ENCODE results near the gene AGBL1.

Gene AGBL1

DNA sequence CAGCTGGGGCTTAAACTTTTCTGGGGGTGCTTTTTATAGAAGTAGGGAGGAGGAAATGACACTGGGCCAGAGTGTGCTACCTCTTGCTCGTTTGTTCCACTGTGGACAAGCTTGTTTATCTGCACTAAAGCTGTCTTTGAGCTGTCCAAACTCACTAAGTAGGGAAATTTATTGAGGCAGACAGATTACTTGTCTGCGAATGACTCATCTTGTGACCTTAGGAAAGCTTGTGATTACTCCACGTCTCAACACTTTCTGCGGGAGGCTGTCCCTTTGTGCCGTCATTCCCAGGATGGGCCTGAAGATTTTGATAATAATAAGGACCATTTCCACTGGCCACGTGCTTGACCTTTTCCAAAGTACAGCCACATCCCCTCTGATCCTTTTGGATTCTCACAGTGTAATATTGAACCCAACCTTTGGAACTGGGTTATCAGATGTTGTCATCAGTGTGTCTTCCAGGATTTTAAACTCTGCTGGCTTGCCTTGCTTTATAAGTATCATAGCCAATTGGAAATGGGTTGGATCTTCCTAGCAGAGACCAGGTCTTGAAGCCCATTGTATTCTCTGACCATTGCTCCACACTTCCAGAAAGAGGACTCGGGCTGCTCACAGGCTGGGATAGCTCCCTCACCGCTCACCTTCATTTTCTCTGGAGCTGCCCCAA, 84.7 kb downstream of the AGBL1 start:
- Histone ChIP-seq H3K9ac (ENCODE audit: low read depth, low read length) (no peak overlapping the region), H3K4me3 (ENCODE audit: low read depth in 1 of 2, low read length in 2 of 2) (no peak overlapping the region), H3K4me1 (ENCODE audit: insufficient read depth, low read length) (no peaks in the 10 kb centered on the region), H4K20me1 (ENCODE audit: insufficient read depth, low read length) (no peaks in the 10 kb centered on the region), H3K36me3 (ENCODE audit: insufficient read depth, low read length) (no peaks in the 10 kb centered on the region), H2AFZ (ENCODE audit: low read depth, low read length) (no peak overlapping the region), H3K4me2 (ENCODE audit: insufficient read depth, low read length) (no peak overlapping the region), H3K9me3 (ENCODE audit: insufficient read depth, low read length, severe bottlenecking) (no peaks in the 10 kb centered on the region), H3K79me2 (ENCODE audit: insufficient read depth, low read length) (no peaks in the 10 kb centered on the region), H3K27me3 (ENCODE audit: insufficient read depth, low read length, poor library complexity) (no peaks in the 10 kb centered on the region), H3K27ac (ENCODE audit: low read length) (no peak overlapping the region)
- DNase-seq (no peak), ATAC-seq (ENCODE audit: insufficient read depth, low read depth) (no peak)
- TF ChIP-seq EZH2 (IDR thresholded peaks at IDR 0.05; ENCODE audit: borderline replicate concordance, low read depth, low read length, severe bottlenecking) = no peak
- TF ChIP-seq, protein P1, sequence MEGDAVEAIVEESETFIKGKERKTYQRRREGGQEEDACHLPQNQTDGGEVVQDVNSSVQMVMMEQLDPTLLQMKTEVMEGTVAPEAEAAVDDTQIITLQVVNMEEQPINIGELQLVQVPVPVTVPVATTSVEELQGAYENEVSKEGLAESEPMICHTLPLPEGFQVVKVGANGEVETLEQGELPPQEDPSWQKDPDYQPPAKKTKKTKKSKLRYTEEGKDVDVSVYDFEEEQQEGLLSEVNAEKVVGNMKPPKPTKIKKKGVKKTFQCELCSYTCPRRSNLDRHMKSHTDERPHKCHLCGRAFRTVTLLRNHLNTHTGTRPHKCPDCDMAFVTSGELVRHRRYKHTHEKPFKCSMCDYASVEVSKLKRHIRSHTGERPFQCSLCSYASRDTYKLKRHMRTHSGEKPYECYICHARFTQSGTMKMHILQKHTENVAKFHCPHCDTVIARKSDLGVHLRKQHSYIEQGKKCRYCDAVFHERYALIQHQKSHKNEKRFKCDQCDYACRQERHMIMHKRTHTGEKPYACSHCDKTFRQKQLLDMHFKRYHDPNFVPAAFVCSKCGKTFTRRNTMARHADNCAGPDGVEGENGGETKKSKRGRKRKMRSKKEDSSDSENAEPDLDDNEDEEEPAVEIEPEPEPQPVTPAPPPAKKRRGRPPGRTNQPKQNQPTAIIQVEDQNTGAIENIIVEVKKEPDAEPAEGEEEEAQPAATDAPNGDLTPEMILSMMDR (IDR thresholded peaks at IDR 0.05; ENCODE audit: borderline replicate concordance, extremely low read depth, low read length, poor library complexity, severe bottlenecking) = no peak

DNA sequence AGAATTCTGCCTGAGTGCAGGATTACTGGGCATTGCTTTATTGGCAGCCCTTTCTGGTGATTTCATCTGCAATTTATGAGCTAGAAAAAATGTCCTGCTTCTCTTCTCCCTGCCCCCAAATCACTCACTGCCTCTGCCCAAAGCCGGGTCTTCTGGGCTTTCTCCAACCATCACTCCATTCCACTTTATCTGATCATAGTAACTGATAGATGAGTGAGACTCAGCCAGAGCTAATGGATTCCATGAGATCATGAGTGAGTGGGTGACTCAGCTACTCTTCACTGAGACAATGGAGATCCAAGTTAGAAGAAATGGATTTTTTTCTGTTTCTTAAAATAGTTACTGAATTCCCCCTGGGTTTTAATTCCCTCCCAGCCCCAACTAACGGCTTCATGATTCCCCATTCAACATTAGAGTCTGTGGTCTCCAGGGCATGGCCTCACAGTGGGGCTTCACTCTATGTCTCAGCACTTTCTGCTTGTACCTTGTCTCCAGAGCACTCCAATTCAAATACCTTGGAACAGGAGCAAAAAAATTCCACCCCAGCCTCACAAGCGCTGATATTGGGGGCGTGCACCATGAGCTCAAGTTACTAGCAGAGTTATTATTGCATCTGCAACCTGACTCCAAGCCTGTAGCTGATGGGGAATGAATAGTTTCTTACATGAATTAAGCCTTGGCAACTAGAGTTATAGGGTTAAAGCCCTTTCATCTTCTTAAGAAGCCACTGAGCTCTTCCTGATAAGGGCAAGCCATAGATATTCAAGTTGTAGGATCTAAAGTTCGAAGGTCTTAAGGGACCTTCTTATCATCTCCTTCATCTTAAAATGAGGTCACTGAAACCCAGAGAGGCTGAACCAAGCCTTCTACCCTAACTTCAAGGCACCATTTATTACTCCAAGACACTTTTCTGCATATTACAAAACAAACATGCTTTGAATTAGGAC, 85.9 kb downstream of the AGBL1 start:
- no peak for TF ChIP-seq EZH2 (IDR thresholded peaks at IDR 0.05; ENCODE audit: borderline replicate concordance, low read depth, low read length, severe bottlenecking)
- TF ChIP-seq, protein P1 (IDR thresholded peaks at IDR 0.05; ENCODE audit: borderline replicate concordance, extremely low read depth, low read length, poor library complexity, severe bottlenecking) = no peak
- Histone ChIP-seq H3K4me2 (ENCODE audit: insufficient read depth, low read length) (no peak overlapping the region), H4K20me1 (ENCODE audit: insufficient read depth, low read length) (no peaks in the 10 kb centered on the region), H3K9ac (ENCODE audit: low read depth, low read length) (no peak overlapping the region), H3K9me3 (ENCODE audit: insufficient read depth, low read length, severe bottlenecking) (no peaks in the 10 kb centered on the region), H2AFZ (ENCODE audit: low read depth, low read length) (no peak overlapping the region), H3K36me3 (ENCODE audit: insufficient read depth, low read length) (no peaks in the 10 kb centered on the region), H3K4me3 (ENCODE audit: low read depth in 1 of 2, low read length in 2 of 2) (no peak overlapping the region), H3K27ac (ENCODE audit: low read length) (no peak overlapping the region), H3K27me3 (ENCODE audit: insufficient read depth, low read length, poor library complexity) (no peaks in the 10 kb centered on the region), H3K79me2 (ENCODE audit: insufficient read depth, low read length) (no peaks in the 10 kb centered on the region), H3K4me1 (ENCODE audit: insufficient read depth, low read length) (no peaks in the 10 kb centered on the region)
- DNase-seq (no peak), ATAC-seq (ENCODE audit: insufficient read depth, low read depth) (no peak)

DNA sequence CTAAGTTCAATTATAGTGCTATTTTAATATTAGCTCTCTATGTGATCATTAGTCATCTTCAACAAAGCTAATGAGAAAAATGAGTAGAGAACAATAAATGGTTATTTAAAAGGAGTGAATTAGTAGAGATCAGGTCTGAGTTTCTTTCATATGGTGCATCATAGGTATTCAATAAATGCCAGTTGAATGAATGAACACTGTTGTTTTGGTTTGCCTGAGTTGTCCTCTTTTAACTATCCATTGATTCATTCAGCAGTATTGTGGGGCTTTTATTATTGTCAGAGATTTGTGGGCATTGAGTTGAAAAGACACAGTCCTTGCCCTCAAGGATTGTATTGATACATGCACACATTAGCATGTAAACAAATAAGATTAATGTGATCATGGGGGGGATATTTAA, 88.2 kb downstream of the AGBL1 start:
- Histone ChIP-seq H3K79me2 (ENCODE audit: insufficient read depth, low read length) (no peaks in the 10 kb centered on the region), H2AFZ (ENCODE audit: low read depth, low read length) (no peak overlapping the region), H3K4me1 (ENCODE audit: insufficient read depth, low read length) (no peaks in the 10 kb centered on the region), H4K20me1 (ENCODE audit: insufficient read depth, low read length) (no peaks in the 10 kb centered on the region), H3K4me3 (ENCODE audit: low read depth in 1 of 2, low read length in 2 of 2) (no peak overlapping the region), H3K27me3 (ENCODE audit: insufficient read depth, low read length, poor library complexity) (no peaks in the 10 kb centered on the region), H3K36me3 (ENCODE audit: insufficient read depth, low read length) (no peaks in the 10 kb centered on the region), H3K9ac (ENCODE audit: low read depth, low read length) (no peak overlapping the region), H3K9me3 (ENCODE audit: insufficient read depth, low read length, severe bottlenecking) (no peaks in the 10 kb centered on the region), H3K27ac (ENCODE audit: low read length) (no peak overlapping the region), H3K4me2 (ENCODE audit: insufficient read depth, low read length) (no peak overlapping the region)
- no peak for DNase-seq
- no peak for ATAC-seq (ENCODE audit: insufficient read depth, low read depth)
- TF ChIP-seq, protein P1 (IDR thresholded peaks at IDR 0.05; ENCODE audit: borderline replicate concordance, extremely low read depth, low read length, poor library complexity, severe bottlenecking) = no peak
- no peak for TF ChIP-seq EZH2 (IDR thresholded peaks at IDR 0.05; ENCODE audit: borderline replicate concordance, low read depth, low read length, severe bottlenecking)

Measured in DND-41 (cell line).